Osteocyte (in vitro differentiated cells): Measurements from ENCODE around the gene COPB2. TPM values are rescaled to one million over a fixed set of nuclear protein-coding genes. Genes with fewer than 3 reads are reported as not detected.
"Not testable (repeated sequence)": the region's sequence is repeated elsewhere in the genome, so short reads cannot be mapped to it uniquely, and the experiment has no call there.

Source experiments
- DNase-seq: peaks from one replicate; pipeline ENCODE4 v3.0.0; 2021; ENCODE audit warnings: mixed read lengths; ENCODE audit not compliant: unreplicated experiment; ENCODE audit errors: extremely low spot score
- H3K27ac Mint-ChIP-seq: one replicate; pipeline ENCODE4 v1.8.0; 2021; ENCODE audit warnings: mild to moderate bottlenecking, mixed read lengths; ENCODE audit not compliant: unreplicated experiment
- H3K27me3 Mint-ChIP-seq: one replicate; pipeline ENCODE4 v1.8.0; 2021; ENCODE audit warnings: mixed read lengths; ENCODE audit not compliant: unreplicated experiment
- H3K36me3 Mint-ChIP-seq: one replicate; pipeline ENCODE4 v1.8.0; 2021; ENCODE audit warnings: mixed read lengths; ENCODE audit not compliant: unreplicated experiment
- H3K4me1 Mint-ChIP-seq: one replicate; pipeline ENCODE4 v1.8.0; 2021; ENCODE audit warnings: mixed read lengths; ENCODE audit not compliant: unreplicated experiment
- H3K4me3 Mint-ChIP-seq: one replicate; pipeline ENCODE4 v1.8.0; 2021; ENCODE audit warnings: mild to moderate bottlenecking, moderate library complexity, mixed read lengths; ENCODE audit not compliant: unreplicated experiment
- H3K9me3 Mint-ChIP-seq: one replicate; pipeline ENCODE4 v1.8.0; 2021; ENCODE audit warnings: mixed read lengths; ENCODE audit not compliant: unreplicated experiment
- total RNA-seq: library from RNA; stranded (reverse); gene quantifications from 2 replicates; pipeline ENCODE4 v1.2.1, GENCODE V29; 2021
- TF ChIP-seq, protein P1 (sequence below): fragments of 200-600 bp; sonication (generic); IDR thresholded peaks from 2 replicates; pipeline ENCODE4 v1.5.0; 2021; ENCODE audit warnings: antibody characterized with exemption, mild to moderate bottlenecking, moderate library complexity

COPB2 gene
- total RNA-seq, 1 donor from 2014 or later: 178 TPM

DNA sequence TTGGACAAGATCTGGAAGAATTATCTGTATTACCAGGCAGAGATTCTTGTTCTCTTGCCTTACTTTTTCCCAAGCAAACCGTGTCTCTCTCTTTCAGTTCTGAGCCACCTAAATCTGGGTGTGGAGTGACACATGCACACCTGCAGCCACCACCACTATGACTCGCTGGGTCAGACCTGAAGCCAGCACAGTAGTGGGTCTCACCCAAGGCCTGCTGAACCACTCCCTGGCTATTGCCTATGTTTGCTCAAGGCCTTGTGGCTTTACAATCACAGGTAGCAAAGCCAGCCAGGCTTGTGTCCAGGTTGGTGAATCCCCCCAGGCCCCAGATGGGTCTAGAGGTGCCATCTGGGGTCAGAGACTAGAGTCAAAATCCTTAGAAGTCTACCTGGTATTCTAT, 28.7 kb upstream of the COPB2 start:
- Mint-ChIP-seq H3K36me3 (peaks cover 20% of the 10 kb centered on the region), H3K4me1 (no peaks in the 10 kb centered on the region), H3K27ac (no peak overlapping the region), H3K9me3 (peaks cover 43% of the 10 kb centered on the region), H3K27me3 (no peaks in the 10 kb centered on the region), H3K4me3 (no peak overlapping the region)
- TF ChIP-seq, protein P1, sequence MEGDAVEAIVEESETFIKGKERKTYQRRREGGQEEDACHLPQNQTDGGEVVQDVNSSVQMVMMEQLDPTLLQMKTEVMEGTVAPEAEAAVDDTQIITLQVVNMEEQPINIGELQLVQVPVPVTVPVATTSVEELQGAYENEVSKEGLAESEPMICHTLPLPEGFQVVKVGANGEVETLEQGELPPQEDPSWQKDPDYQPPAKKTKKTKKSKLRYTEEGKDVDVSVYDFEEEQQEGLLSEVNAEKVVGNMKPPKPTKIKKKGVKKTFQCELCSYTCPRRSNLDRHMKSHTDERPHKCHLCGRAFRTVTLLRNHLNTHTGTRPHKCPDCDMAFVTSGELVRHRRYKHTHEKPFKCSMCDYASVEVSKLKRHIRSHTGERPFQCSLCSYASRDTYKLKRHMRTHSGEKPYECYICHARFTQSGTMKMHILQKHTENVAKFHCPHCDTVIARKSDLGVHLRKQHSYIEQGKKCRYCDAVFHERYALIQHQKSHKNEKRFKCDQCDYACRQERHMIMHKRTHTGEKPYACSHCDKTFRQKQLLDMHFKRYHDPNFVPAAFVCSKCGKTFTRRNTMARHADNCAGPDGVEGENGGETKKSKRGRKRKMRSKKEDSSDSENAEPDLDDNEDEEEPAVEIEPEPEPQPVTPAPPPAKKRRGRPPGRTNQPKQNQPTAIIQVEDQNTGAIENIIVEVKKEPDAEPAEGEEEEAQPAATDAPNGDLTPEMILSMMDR: no peak
- no peak for DNase-seq

- Mint-ChIP-seq H3K4me1 (no peaks in the 10 kb centered on the region), H3K27me3 (no peaks in the 10 kb centered on the region), H3K4me3 (no peak overlapping the region), H3K9me3 (peaks cover 55% of the 10 kb centered on the region), H3K27ac (no peak overlapping the region), H3K36me3 (peaks cover 23% of the 10 kb centered on the region)
- DNase-seq: no peak
- TF ChIP-seq, protein P1: no peak
Observed at GRCh38 chr3:139416275-139416674, 26.8 kb upstream of the COPB2 start.

GRCh38 chr3:139414608-139415224, 25.3 kb upstream of the COPB2 start:
- no peak overlapping the region for H3K4me3 Mint-ChIP-seq
- DNase-seq: no peak
- H3K9me3 Mint-ChIP-seq: peaks cover 60% of the 10 kb centered on the region
- H3K27me3 Mint-ChIP-seq: no peaks in the 10 kb centered on the region
- no peak overlapping the region for H3K27ac Mint-ChIP-seq
- no peaks in the 10 kb centered on the region for H3K4me1 Mint-ChIP-seq
- peaks cover 20% of the 10 kb centered on the region for H3K36me3 Mint-ChIP-seq
- TF ChIP-seq, protein P1: no peak

- not testable (repeated sequence) for H3K4me3 Mint-ChIP-seq
Observed at GRCh38 chr3:139412891-139413290, 23.4 kb upstream of the COPB2 start.

DNA sequence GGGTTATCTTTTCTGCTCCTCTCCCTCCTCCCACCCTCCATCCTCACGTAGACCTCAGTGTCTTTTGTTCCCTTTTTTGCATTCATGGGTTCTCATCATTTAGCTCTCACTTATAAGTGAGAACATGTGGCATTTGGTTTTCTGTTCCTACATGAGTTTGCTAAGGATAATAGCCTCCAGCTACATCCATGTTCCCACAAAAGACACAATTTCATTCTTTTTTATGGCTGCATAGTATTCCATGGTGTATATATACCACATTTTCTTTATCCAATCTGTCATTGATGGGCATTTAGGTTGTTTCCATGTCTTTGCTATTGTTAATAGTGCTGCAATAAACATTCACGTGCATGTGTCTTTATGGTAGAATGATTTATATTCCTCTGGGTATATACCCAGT, 11.7 kb upstream of the COPB2 start:
- DNase-seq, H3K4me3 Mint-ChIP-seq, H3K4me1 Mint-ChIP-seq, H3K27me3 Mint-ChIP-seq, H3K27ac Mint-ChIP-seq: not testable (repeated sequence)
- Mint-ChIP-seq H3K9me3 (peaks cover 26% of the 10 kb centered on the region), H3K36me3 (peaks cover 36% of the 10 kb centered on the region)

More at GRCh38 chr3:139412891-139413290, 23.4 kb upstream of the COPB2 start:
- Mint-ChIP-seq H3K36me3 (peaks cover 20% of the 10 kb centered on the region), H3K9me3 (peaks cover 77% of the 10 kb centered on the region)
- H3K4me1 Mint-ChIP-seq, H3K27me3 Mint-ChIP-seq, DNase-seq, H3K27ac Mint-ChIP-seq: not testable (repeated sequence)

DNA sequence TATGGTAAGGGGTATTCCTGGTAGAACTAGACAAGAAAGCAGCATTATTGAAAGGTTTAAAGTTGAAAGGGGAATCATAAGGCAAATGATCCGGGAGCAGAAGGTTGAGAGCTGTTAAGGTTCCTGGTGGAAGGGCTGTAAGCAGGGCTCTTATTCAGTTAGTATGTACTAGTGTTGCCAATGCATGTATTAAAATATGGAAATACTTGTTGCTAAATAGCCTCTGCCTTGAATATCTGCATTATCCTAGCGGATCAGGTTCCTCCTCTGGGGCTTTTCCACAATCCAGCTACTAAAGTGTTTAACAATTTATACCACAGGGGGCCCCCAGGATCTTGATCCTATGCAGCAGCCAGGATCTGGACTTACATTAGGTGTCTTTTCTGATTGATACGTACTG, 7.3 kb upstream of the COPB2 start:
- TF ChIP-seq, protein P1: no peak
- no peaks in the 10 kb centered on the region for H3K27me3 Mint-ChIP-seq
- H3K27ac Mint-ChIP-seq: no peak overlapping the region
- H3K4me1 Mint-ChIP-seq: no peaks in the 10 kb centered on the region
- H3K9me3 Mint-ChIP-seq: peaks cover 4% of the 10 kb centered on the region
- no peak overlapping the region for H3K4me3 Mint-ChIP-seq
- peaks cover 7% of the 10 kb centered on the region for H3K36me3 Mint-ChIP-seq
- no peak for DNase-seq
